D721Med (cell line): ENCODE measurements around the gene DEFB127.

Experiments
- DNase-seq: peaks from one replicate; pipeline ENCODE4 v3.0.0; 2011; ENCODE audit warnings: low spot score; ENCODE audit not compliant: insufficient read length
- FAIRE-seq: peaks from 2 replicates; lab custom pipeline; 2011; peaks lifted over from hg19 to GRCh38; lab: Jason Lieb, UNC
- CTCF ChIP-seq: IDR thresholded peaks from 2 replicates; pipeline ENCODE4 v1.5.1; 2012; ENCODE audit warnings: mild to moderate bottlenecking, control low read depth; ENCODE audit not compliant: insufficient read depth; ENCODE audit errors: missing control alignments

The DEFB127 gene

GRCh38 chr20:152131-152530 lies 5.1 kb upstream of the DEFB127 start:
- TF ChIP-seq CTCF = no peak
- DNase-seq (no peak), FAIRE-seq (no peak)

GRCh38 chr20:164618-165017 lies 7.4 kb downstream of the DEFB127 start:
- TF ChIP-seq CTCF = no peak
- no peak for FAIRE-seq
- no peak for DNase-seq

GRCh38 chr20:168876-169275 lies 11.6 kb downstream of the DEFB127 start:
- TF ChIP-seq CTCF = no peak
- FAIRE-seq (no peak), DNase-seq (no peak)

GRCh38 chr20:184288-184687 lies 27.0 kb downstream of the DEFB127 start:
- FAIRE-seq (no peak), DNase-seq (no peak)
- TF ChIP-seq CTCF = no peak

GRCh38 chr20:187733-188132 lies 30.5 kb downstream of the DEFB127 start:
- no peak for DNase-seq
- no peak for TF ChIP-seq CTCF
- no peak for FAIRE-seq

GRCh38 chr20:189611-190010 lies 32.4 kb downstream of the DEFB127 start, which contains the start of gene DEFB128:
DEFB128 (minus strand) TSS chr20:189711; CDS start chr20:189623, 88 bp downstream.
- no peak for DNase-seq
- no peak for TF ChIP-seq CTCF
- FAIRE-seq = no peak

- no peak for FAIRE-seq
- DNase-seq = no peak
- TF ChIP-seq CTCF = no peak
Observed at GRCh38 chr20:198225-198624, 41.0 kb downstream of the DEFB127 start.
